ENCODE measurements around the gene CCDC17.

CCDC17 gene

DNA sequence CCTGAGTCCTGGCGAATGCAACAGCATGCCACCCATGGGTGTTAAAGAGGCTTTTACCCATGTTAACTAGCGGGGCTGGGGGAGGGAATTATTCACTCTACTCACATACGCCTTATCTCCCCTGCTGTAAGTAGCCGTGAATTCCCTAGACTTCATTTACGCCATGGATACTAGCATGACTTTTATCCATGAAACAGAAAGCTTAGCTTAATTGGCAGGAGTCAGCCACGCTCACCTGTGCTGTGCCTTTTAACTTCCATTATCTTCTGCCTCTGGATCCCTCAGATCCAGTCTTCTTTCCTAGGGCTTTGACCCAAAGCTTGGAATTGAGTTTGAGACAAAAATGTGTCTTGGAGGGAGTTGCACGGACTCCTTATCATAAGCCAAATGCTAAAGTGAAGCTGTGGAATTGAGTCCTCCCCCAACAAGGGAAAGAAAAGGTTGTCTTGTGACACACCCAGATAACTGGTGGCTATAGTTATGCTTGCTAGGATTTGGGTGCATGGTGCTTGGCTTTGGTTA is 49.7 kb downstream of the CCDC17 start:
- no peak for DNase-seq

DNA sequence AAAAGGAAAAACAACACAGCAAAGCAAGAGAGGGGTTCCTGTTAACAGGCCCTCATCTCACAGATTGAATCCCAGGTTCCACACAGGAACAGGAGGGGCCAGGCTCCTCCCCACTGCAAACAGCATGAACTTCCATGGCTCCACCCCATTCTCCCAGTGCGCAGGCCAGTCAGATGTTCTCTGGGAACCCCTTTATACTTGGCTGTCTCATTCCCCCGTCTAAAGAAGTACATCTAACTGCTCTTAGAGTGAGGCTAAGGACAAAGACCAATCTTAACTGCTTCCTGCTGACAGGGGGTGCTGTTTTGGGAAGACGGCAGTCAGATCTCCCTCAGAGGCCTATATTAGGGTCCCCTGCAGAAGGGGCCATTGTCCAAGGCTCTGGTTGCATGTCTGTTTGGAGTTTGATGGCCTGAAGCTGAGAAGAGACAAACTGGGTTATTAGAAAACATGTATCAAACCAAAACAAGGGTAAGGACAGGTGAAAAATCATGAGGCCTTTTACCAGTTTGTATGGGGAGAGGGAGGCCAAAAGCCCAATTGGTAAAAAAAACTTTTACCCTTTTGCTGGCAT is 50.5 kb downstream of the CCDC17 start:
- DNase-seq = no peak

DNA sequence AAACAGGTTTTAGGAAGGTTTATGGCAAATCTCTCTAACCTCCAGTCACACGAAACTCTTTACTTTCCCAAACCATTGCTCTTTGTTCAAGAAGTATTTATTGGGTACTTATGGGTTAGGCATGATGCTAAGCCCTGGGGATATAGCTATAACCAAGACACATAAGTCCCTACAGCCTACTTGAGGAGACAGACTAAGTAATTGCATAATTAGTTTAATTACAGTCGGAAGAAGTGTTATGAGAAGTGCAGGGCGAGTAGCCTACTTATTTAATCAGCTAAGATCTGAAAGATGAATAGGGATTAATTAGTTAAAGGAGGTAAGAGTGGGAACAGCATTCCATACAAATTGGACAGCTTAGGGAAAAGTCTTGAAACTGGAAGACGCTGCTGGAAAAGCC is 53.2 kb downstream of the CCDC17 start:
- DNase-seq = no peak
